Ishikawa (cell line): ENCODE measurements around the gene TMEM72.

ENCODE experiments used
- CREB1 ChIP-seq: IDR thresholded peaks from 2 replicates; pipeline ENCODE4 v1.6.1; 2012; ENCODE audit warnings: low read depth
- MAX ChIP-seq: IDR thresholded peaks from 2 replicates; pipeline ENCODE4 v1.6.1; 2012
- REST ChIP-seq: IDR thresholded peaks from 2 replicates; pipeline ENCODE4 v1.6.1; 2012; ENCODE audit warnings: low read depth, mild to moderate bottlenecking
- TCF12 ChIP-seq: IDR thresholded peaks from 2 replicates; pipeline ENCODE4 v1.6.1; 2012; ENCODE audit warnings: low read depth
- TEAD4 ChIP-seq: IDR thresholded peaks from 2 replicates; pipeline ENCODE4 v1.6.1; 2012
- USF1 ChIP-seq: IDR thresholded peaks from 2 replicates; pipeline ENCODE4 v1.6.1; 2012
- YY1 ChIP-seq: IDR thresholded peaks from 2 replicates; pipeline ENCODE4 v1.6.1; 2012; ENCODE audit warnings: low read depth

GRCh38 chr10:44888886-44889285 lies 22.3 kb upstream of the TMEM72 start:
- TF ChIP-seq TCF12 (no peak), CREB1 (no peak), USF1 (no peak), REST (no peak), TEAD4 (no peak), MAX (no peak), YY1 (no peak)
